Midbrain (tissue), 1 donor: ENCODE data around the gene METAP1.
"Not testable (repeated sequence)": the region's sequence is repeated elsewhere in the genome, so short reads cannot be mapped to it uniquely, and the experiment has no call there.

Experiments
- DNase-seq: peaks from one replicate; lab custom pipeline; 2025; lab: John Stamatoyannopoulos, UW

METAP1 gene

GRCh38 chr4:98997166-98997565 is 1.6 kb downstream of the METAP1 start:
- no peak for DNase-seq

DNA sequence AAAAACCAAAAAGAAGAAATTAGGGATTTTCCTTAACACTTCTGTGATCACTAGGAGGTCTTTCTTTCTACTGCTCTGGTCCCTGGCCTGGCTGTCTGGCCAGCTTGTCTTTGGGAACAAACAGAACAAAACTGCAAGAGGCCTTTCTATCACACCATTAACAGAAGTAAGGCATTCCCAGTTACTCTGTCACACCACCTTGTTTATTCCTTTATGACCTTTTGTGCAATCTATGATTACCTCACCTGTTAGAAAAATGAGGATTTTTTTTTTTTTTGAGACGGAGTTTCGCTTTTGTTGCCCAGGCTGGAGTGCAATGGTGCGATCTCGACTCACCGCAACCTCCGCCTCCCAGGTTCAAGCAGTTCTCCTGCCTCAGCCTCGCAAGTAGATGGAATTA is 3.0 kb downstream of the METAP1 start:
- no peak for DNase-seq

DNA sequence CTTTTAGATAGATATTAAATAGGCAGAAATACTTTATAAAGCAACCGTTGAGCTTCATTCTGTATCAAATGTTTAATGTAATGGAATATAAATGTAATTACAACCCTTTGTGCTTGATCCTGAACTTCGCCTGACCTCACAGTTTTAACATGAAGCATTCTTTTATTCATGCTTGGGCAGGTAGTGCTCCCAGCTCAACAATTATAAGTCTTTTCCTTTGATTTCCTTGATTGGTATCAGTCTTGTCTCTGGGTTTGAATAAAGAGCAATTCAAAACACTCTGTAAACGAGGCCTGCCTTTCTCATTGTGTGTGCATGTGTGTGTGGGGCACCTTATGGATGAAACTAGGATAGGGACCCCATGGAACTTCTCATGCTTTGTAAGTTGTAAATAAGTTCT is 6.8 kb downstream of the METAP1 start:
- DNase-seq: no peak

GRCh38 chr4:99008051-99008450 is 12.5 kb downstream of the METAP1 start:
- no peak for DNase-seq

DNA sequence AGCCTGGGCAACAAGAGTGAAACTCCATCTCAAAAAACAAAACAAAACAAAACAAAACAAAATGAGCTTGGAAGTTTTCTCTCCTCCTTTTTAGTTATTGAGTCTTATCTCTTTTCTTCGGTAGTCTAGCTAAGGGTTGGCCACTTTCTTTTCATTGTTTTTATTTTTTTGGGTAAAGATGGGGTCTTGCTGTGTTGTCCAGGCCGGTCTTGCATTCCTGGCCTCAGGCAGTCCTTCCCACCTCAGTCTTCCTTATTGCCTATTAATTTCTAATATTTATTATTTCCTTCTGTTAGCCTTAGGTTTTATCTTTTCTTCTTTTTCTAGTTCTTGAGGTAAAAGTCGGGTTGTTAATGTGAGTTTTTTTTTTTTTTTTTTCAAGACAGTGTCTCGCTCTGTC is 16.4 kb downstream of the METAP1 start:
- DNase-seq: no peak

GRCh38 chr4:99013402-99013843 is 17.9 kb downstream of the METAP1 start:
- DNase-seq: no peak

DNA sequence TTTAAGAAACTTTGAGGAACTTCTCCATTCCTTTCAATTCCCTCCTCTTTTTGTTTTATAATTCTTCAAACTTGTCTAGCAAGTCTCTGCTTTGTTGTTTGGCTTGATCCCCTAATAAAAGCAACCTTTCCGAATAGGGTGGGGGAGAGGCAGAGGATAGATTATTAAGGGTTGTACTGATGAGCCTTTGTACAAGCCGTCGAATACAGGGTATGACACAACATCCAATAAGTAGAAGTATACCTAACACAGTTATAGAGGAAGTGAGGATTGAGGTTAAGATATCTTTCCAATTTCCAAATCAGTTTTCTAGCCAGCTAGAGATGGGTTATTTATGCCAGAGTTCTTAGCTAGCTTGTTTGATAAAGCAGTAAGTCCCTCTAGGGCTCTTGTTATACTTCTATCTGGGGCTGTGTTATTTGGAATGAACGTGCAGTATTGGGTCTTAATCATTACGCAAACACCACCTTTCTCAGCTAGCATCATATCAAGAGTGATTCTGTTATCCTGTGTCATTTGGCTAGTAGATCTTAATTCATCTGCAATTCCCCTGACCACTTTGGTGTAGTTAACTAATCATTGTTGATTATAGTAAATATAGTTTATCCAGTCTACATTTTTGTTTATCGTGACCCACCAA is 18.5 kb downstream of the METAP1 start:
- no peak for DNase-seq

DNA sequence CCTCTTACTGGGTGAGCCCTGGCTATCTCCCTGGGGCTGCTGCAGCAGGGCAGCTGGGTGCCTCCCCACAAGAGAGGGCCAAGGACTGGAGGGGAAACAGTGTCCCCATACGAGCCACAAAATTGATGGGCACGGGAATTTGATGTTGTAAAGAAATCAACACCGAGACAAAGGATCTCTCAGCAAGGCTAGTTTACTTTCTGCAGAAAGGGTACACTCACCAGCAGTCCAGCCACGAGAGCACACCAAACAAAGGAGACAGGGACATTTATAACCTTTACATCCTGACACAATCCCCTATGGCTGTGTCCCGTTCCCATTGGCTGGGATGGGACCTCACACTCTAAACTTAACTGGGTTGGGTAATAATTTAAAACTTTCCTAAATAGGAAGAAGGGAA is 25.9 kb downstream of the METAP1 start:
- DNase-seq: no peak

DNA sequence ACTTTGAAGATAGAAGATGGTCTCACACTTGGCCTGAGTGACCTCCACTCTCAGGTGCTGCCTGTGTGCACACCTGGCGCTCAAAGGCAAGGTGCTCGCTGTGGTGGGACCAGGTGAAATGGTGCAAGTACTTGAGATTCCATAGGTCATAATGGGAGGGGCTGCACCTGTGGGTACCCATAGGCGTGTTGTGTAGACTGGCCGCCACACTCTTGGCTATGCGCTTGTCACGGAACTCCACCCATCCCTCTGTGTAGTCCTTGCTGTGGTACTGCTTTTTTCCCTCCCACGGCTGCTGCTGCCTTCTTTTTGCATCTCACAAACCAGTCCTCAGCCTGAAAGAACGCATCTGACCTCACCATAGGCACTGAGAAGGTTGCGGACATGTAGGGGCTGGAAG is 27.0 kb downstream of the METAP1 start:
- no peak for DNase-seq

DNA sequence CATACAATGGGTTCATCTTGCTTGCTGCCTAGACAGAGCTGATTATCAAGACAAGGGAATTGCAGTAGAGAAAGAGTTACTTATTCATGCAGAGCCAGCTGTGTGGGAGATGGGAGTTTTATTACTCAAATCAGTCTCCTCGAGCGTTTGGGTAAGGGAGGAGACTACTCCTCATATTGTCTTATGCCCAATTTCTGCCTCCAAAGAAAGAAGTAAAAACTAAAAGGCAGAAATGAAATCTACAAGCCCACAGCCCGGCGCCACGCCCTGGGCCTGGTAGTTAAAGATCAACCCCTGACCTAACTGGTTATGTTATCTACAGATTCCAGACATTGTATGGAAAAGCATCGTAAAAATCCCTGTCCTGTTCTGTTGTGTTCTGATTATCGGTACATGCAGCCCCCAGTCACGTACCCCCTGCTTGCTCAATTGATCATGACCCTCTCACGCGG is 28.3 kb downstream of the METAP1 start:
- DNase-seq: not testable (repeated sequence)

- DNase-seq: no peak
Measured at GRCh38 chr4:99024481-99025275, 29.2 kb downstream of the METAP1 start.

GRCh38 chr4:99025506-99025905 is 30.0 kb downstream of the METAP1 start:
- no peak for DNase-seq

- no peak for DNase-seq
Measured at GRCh38 chr4:99027304-99027703, 31.8 kb downstream of the METAP1 start.

GRCh38 chr4:99028187-99028586 is 32.7 kb downstream of the METAP1 start:
- no peak for DNase-seq

DNA sequence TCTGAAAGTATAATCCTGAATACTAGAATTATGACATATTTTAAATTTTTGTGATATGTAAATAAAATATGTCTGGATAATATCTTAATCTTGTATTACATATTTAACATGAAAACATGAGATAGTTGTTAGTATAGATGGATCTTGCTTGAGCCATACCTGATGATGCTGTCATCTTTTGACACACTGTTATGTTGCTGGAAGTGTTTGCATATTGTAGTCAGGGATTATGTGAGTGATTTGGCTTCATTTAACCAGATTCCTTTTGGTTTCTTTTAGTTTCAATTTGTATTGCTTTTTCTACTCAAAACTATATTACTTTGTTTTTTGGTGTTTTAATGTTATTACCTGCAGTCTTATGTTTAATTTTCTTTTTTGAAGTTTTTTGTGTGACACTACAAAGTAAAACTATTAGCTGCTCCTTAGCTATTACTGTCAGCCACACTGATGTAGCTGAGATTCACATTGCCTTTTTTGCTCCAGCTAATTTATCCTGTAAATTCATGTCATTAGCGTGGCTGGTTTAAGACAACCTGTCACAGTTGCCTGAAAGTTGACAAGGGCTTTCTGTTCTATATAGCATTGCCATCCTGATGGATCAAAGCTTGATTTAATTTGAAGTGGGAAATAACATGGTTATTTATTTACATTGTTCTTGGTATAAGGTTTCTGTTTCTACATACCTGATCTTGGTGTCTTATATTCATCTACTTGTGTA is 33.7 kb downstream of the METAP1 start:
- DNase-seq: no peak

DNA sequence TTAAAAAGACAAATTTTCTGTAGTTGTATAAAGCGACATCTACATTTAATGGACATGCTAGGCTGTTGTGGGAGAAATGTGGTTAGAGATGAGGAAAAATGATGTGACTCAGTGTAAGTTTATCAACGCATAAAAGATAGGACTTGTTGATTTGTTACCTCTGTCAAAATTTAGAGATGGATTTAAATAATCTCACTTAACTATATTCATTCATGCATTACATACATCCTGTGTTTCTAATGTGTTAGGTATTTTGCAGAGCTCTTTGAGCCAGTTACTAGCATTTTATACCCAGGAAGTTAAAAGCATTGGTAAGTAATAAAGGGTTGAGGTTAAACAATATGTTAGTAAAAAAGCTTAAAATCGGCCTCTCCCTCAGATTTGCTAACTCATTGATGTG is 34.3 kb downstream of the METAP1 start:
- no peak for DNase-seq

- no peak for DNase-seq
Measured at GRCh38 chr4:99033956-99034355, 38.4 kb downstream of the METAP1 start.

DNA sequence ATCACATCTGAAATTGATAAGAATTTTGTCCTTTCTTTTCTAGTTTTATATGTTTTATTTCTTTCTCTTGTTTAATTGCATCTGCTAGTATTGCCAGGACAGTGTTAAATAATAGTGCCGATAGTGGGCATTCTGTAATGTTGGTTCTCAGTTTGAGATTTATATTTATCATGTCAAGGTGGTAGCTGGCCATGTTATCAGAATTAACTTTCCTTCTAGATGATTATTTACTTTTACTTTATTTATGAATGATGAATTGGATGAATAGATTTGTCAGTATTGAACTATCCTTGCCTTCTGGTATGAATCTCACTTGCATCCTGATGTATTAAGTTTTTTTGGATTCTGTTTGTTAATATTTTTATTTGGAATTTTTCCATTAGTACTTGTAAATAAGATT is 42.7 kb downstream of the METAP1 start:
- DNase-seq: no peak

DNA sequence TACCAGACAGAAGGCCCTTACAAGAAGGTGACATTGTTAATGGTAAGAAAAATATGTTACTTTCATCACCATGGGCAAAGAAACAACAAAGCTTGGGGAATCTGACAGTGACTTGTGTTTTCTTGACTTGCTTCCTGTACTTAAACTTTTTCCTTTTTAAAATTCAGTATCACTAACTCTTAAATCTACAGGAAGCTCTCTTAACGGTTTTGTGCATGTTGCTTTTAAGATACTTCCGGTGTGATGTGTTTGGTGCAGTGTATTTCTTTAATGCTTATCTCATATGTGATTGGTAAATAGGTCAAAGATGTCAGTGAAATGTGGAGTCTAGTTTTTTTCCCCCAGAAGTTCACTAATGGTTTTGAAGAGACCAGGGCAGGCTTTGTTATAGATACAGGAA is 47.8 kb downstream of the METAP1 start:
- no peak for DNase-seq

DNA sequence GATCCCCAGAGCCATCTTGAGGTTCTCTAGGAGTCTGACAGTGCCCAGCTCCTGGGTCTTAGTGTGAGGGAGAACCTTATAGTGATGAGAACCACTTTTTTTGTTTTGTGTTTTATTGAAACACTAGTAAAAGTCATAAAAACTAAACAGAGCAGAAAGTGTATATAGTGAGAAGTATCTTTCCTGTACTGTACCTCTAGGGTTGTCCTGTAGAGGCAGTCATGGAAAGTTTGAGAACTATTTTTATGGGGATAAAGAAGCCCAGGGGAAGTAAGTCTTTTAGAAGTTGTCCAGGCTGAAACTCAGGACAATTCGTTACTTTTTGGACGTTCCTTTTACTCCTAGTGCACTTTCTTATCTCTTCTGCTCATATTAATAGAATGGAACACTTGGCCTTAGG is 52.2 kb downstream of the METAP1 start:
- DNase-seq: no peak

GRCh38 chr4:99052902-99053301 is 57.4 kb downstream of the METAP1 start:
- DNase-seq: no peak

- DNase-seq: no peak
Measured at GRCh38 chr4:99054428-99054994, 59.0 kb downstream of the METAP1 start.

DNA sequence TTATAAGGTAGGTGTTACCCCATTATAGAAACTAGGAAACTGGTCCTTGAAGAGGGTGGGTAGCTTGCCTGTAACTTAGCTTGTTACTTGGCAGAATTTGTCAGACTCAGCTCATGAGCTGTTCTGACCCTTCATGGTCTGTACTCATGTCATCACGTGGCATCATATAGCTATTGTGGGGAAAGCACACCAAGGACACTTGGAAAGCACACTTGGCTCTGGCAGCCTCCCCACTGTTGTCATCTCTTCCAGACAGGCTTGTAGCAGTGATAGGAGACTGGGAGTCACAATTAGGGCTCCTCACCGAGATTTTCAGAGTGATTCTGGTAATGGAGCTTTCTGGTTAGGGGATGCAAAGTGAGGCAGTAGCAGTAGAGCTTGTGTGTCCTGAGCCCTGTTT is 62.7 kb downstream of the METAP1 start:
- no peak for DNase-seq
